Measurements from ENCODE around the gene TTC4.

GRCh38 chr1:54788459-54788858 lies 72.8 kb downstream of the TTC4 start:
- TF ChIP-seq SUZ12 (IDR thresholded peaks at IDR 0.05) (no peak), FOXA1 (IDR thresholded peaks at IDR 0.05) (no peak)
